ENCODE results near the gene GPC4.

Gene GPC4

GRCh38 chrX:133366735-133367134 is 48.6 kb downstream of the GPC4 start:
- DNase-seq (ENCODE audit: low spot score), result no peak
- Mint-ChIP-seq H3K27ac (no peak overlapping the region), H3K4me3 (no peak overlapping the region), H3K9me3 (no peaks in the 10 kb centered on the region), H3K4me1 (ENCODE audit: low read depth) (no peaks in the 10 kb centered on the region), H3K27me3 (ENCODE audit: low read depth) (no peaks in the 10 kb centered on the region), H3K36me3 (ENCODE audit: low read depth) (no peaks in the 10 kb centered on the region)

- H3K4me1 Mint-ChIP-seq (ENCODE audit: low read depth), result no peaks in the 10 kb centered on the region
- no peaks in the 10 kb centered on the region for H3K9me3 Mint-ChIP-seq
- H3K36me3 Mint-ChIP-seq (ENCODE audit: low read depth), result no peaks in the 10 kb centered on the region
- no peak overlapping the region for H3K27ac Mint-ChIP-seq
- DNase-seq (ENCODE audit: low spot score), result no peak
- no peak overlapping the region for H3K4me3 Mint-ChIP-seq
- no peaks in the 10 kb centered on the region for H3K27me3 Mint-ChIP-seq (ENCODE audit: low read depth)
Measured at GRCh38 chrX:133365871-133366611, 49.2 kb downstream of the GPC4 start.

GRCh38 chrX:133364865-133365264 is 50.4 kb downstream of the GPC4 start:
- Mint-ChIP-seq H3K36me3 (ENCODE audit: low read depth) (no peaks in the 10 kb centered on the region), H3K27me3 (ENCODE audit: low read depth) (no peaks in the 10 kb centered on the region), H3K4me3 (no peak overlapping the region), H3K27ac (no peak overlapping the region), H3K4me1 (ENCODE audit: low read depth) (no peaks in the 10 kb centered on the region), H3K9me3 (no peaks in the 10 kb centered on the region)
- no peak for DNase-seq (ENCODE audit: low spot score)

- no peak for DNase-seq (ENCODE audit: low spot score)
- H3K27ac Mint-ChIP-seq, result no peak overlapping the region
- H3K9me3 Mint-ChIP-seq, result no peaks in the 10 kb centered on the region
- no peaks in the 10 kb centered on the region for H3K27me3 Mint-ChIP-seq (ENCODE audit: low read depth)
- H3K4me1 Mint-ChIP-seq (ENCODE audit: low read depth), result no peaks in the 10 kb centered on the region
- H3K36me3 Mint-ChIP-seq (ENCODE audit: low read depth), result no peaks in the 10 kb centered on the region
- no peak overlapping the region for H3K4me3 Mint-ChIP-seq
Measured at GRCh38 chrX:133364196-133364595, 51.1 kb downstream of the GPC4 start.

- Mint-ChIP-seq H3K36me3 (ENCODE audit: low read depth) (no peaks in the 10 kb centered on the region), H3K4me3 (no peak overlapping the region), H3K27me3 (ENCODE audit: low read depth) (no peaks in the 10 kb centered on the region), H3K4me1 (ENCODE audit: low read depth) (no peaks in the 10 kb centered on the region), H3K9me3 (no peaks in the 10 kb centered on the region), H3K27ac (no peak overlapping the region)
- DNase-seq (ENCODE audit: low spot score), result no peak
Measured at GRCh38 chrX:133362538-133362937, 52.8 kb downstream of the GPC4 start.

GRCh38 chrX:133359466-133359865 is 55.8 kb downstream of the GPC4 start:
- H3K27ac Mint-ChIP-seq, result no peak overlapping the region
- DNase-seq (ENCODE audit: low spot score), result no peak
- H3K27me3 Mint-ChIP-seq (ENCODE audit: low read depth), result no peaks in the 10 kb centered on the region
- no peaks in the 10 kb centered on the region for H3K9me3 Mint-ChIP-seq
- no peaks in the 10 kb centered on the region for H3K36me3 Mint-ChIP-seq (ENCODE audit: low read depth)
- H3K4me3 Mint-ChIP-seq, result no peak overlapping the region
- H3K4me1 Mint-ChIP-seq (ENCODE audit: low read depth), result no peaks in the 10 kb centered on the region

- Mint-ChIP-seq H3K9me3 (no peaks in the 10 kb centered on the region), H3K27me3 (ENCODE audit: low read depth) (no peaks in the 10 kb centered on the region), H3K27ac (no peak overlapping the region), H3K4me3 (no peak overlapping the region), H3K4me1 (ENCODE audit: low read depth) (no peaks in the 10 kb centered on the region), H3K36me3 (ENCODE audit: low read depth) (no peaks in the 10 kb centered on the region)
- DNase-seq (ENCODE audit: low spot score), result no peak
Measured at GRCh38 chrX:133353233-133353632, 62.1 kb downstream of the GPC4 start.

- no peak overlapping the region for H3K27ac Mint-ChIP-seq
Measured at GRCh38 chrX:133350751-133351150, 64.5 kb downstream of the GPC4 start.

GRCh38 chrX:133346026-133346425 is 69.3 kb downstream of the GPC4 start:
- H3K4me3 Mint-ChIP-seq, result no peak overlapping the region
- H3K27ac Mint-ChIP-seq, result no peak overlapping the region
- H3K36me3 Mint-ChIP-seq (ENCODE audit: low read depth), result no peaks in the 10 kb centered on the region
- H3K27me3 Mint-ChIP-seq (ENCODE audit: low read depth), result no peaks in the 10 kb centered on the region
- DNase-seq (ENCODE audit: low spot score), result no peak
- H3K4me1 Mint-ChIP-seq (ENCODE audit: low read depth), result no peaks in the 10 kb centered on the region
- no peaks in the 10 kb centered on the region for H3K9me3 Mint-ChIP-seq

More at GRCh38 chrX:133350751-133351150, 64.5 kb downstream of the GPC4 start:
- Mint-ChIP-seq H3K4me3 (no peak overlapping the region), H3K4me1 (ENCODE audit: low read depth) (no peaks in the 10 kb centered on the region), H3K9me3 (no peaks in the 10 kb centered on the region), H3K36me3 (ENCODE audit: low read depth) (no peaks in the 10 kb centered on the region), H3K27me3 (ENCODE audit: low read depth) (no peaks in the 10 kb centered on the region)
- DNase-seq (ENCODE audit: low spot score), result no peak

GRCh38 chrX:133339566-133339965 is 75.7 kb downstream of the GPC4 start:
- Mint-ChIP-seq H3K36me3 (ENCODE audit: low read depth) (no peaks in the 10 kb centered on the region), H3K4me1 (ENCODE audit: low read depth) (no peaks in the 10 kb centered on the region), H3K4me3 (no peak overlapping the region), H3K27ac (no peak overlapping the region), H3K27me3 (ENCODE audit: low read depth) (no peaks in the 10 kb centered on the region), H3K9me3 (no peaks in the 10 kb centered on the region)
- DNase-seq (ENCODE audit: low spot score), result no peak

GRCh38 chrX:133337250-133337649 is 78.0 kb downstream of the GPC4 start:
- H3K27me3 Mint-ChIP-seq (ENCODE audit: low read depth), result no peaks in the 10 kb centered on the region
- no peaks in the 10 kb centered on the region for H3K9me3 Mint-ChIP-seq

GRCh38 chrX:133335027-133335426 is 80.3 kb downstream of the GPC4 start:
- Mint-ChIP-seq H3K27me3 (ENCODE audit: low read depth) (no peaks in the 10 kb centered on the region), H3K27ac (no peak overlapping the region), H3K4me3 (no peak overlapping the region), H3K4me1 (ENCODE audit: low read depth) (no peaks in the 10 kb centered on the region), H3K9me3 (no peaks in the 10 kb centered on the region), H3K36me3 (ENCODE audit: low read depth) (no peaks in the 10 kb centered on the region)
- DNase-seq (ENCODE audit: low spot score), result no peak

More at GRCh38 chrX:133337250-133337649, 78.0 kb downstream of the GPC4 start:
- no peak overlapping the region for H3K4me3 Mint-ChIP-seq
- DNase-seq (ENCODE audit: low spot score), result no peak
- no peak overlapping the region for H3K27ac Mint-ChIP-seq
- H3K4me1 Mint-ChIP-seq (ENCODE audit: low read depth), result no peaks in the 10 kb centered on the region
- H3K36me3 Mint-ChIP-seq (ENCODE audit: low read depth), result no peaks in the 10 kb centered on the region

GRCh38 chrX:133333154-133333750 is 82.0 kb downstream of the GPC4 start:
- Mint-ChIP-seq H3K36me3 (ENCODE audit: low read depth) (no peaks in the 10 kb centered on the region), H3K9me3 (no peaks in the 10 kb centered on the region), H3K4me3 (no peak overlapping the region), H3K27me3 (ENCODE audit: low read depth) (peaks cover 2% of the 10 kb centered on the region), H3K27ac (no peak overlapping the region), H3K4me1 (ENCODE audit: low read depth) (no peaks in the 10 kb centered on the region)
- DNase-seq (ENCODE audit: low spot score), result no peak

GRCh38 chrX:133332737-133333136 is 82.6 kb downstream of the GPC4 start:
- H3K27ac Mint-ChIP-seq, result no peak overlapping the region
- no peak for DNase-seq (ENCODE audit: low spot score)
- H3K36me3 Mint-ChIP-seq (ENCODE audit: low read depth), result no peaks in the 10 kb centered on the region
- H3K4me3 Mint-ChIP-seq, result no peak overlapping the region
- H3K9me3 Mint-ChIP-seq, result no peaks in the 10 kb centered on the region
- H3K4me1 Mint-ChIP-seq (ENCODE audit: low read depth), result no peaks in the 10 kb centered on the region
- peaks cover 2% of the 10 kb centered on the region for H3K27me3 Mint-ChIP-seq (ENCODE audit: low read depth)

- Mint-ChIP-seq H3K4me3 (no peak overlapping the region), H3K27me3 (ENCODE audit: low read depth) (peaks cover 2% of the 10 kb centered on the region), H3K9me3 (no peaks in the 10 kb centered on the region), H3K27ac (no peak overlapping the region), H3K36me3 (ENCODE audit: low read depth) (no peaks in the 10 kb centered on the region), H3K4me1 (ENCODE audit: low read depth) (no peaks in the 10 kb centered on the region)
- no peak for DNase-seq (ENCODE audit: low spot score)
Measured at GRCh38 chrX:133330956-133331355, 84.3 kb downstream of the GPC4 start.
